PC-3 (cell line): Measurements from ENCODE around the gene GSTO2. TPM values are rescaled to one million over a fixed set of nuclear protein-coding genes. Genes with fewer than 3 reads are reported as not detected.

Source experiments
- ATAC-seq: fragments of 200-7000 bp; cut with Tn5 transposase; 2 replicates; pipeline ENCODE4 v1.9.1; 2020; ENCODE audit warnings: mild to moderate bottlenecking, moderate library complexity
- BruUV-seq: library from RNA; stranded (reverse); fragments of 400-500 nt; replicated peaks from 2 replicates; lab custom pipeline; 2021; lab: Mats Ljungman, UMichigan
- CTCF ChIA-PET: fragments of 300-600 bp; sonication (Branson Sonifier 250); formaldehyde crosslinking; loops from one replicate; lab custom pipeline; 2022; ENCODE audit warnings: antibody characterized with exemption; lab: Charles Lee
- POLR2A ChIA-PET: fragments of 300-600 bp; sonication (Branson Sonifier 250); formaldehyde crosslinking; loops from one replicate; lab custom pipeline; 2022; ENCODE audit warnings: antibody characterized with exemption; ENCODE audit not compliant: unreplicated experiment; lab: Charles Lee
- DNase-seq: peaks from one replicate; pipeline ENCODE4 v3.0.0-alpha.2; 2015
- H2AFZ ChIP-seq: fragments of 300-600 bp; sonication (generic); 2 replicates; pipeline ENCODE4 v1.6.0; 2016; ENCODE audit warnings: antibody characterized with exemption, low read length
- H3F3A ChIP-seq: fragments of 300-600 bp; sonication (generic); one replicate; pipeline ENCODE4 v1.6.0; 2017; ENCODE audit warnings: antibody characterized with exemption, low read length, control low read depth, mild to moderate bottlenecking; ENCODE audit not compliant: unreplicated experiment
- H3K27ac ChIP-seq: fragments of 300-600 bp; sonication (generic); 2 replicates; pipeline ENCODE4 v1.5.1; 2016; ENCODE audit warnings: mild to moderate bottlenecking, low read length
- H3K27me3 ChIP-seq: fragments of 300-600 bp; sonication (generic); 2 replicates; pipeline ENCODE4 v1.6.1; 2016; ENCODE audit warnings: low read length, mixed read lengths
- H3K36me3 ChIP-seq: fragments of 300-600 bp; sonication (generic); 2 replicates; pipeline ENCODE4 v1.6.1; 2016; ENCODE audit warnings: low read depth, mixed run types, low read length, mixed read lengths
- H3K4me1 ChIP-seq: fragments of 300-600 bp; sonication (generic); 2 replicates; pipeline ENCODE4 v1.5.1; 2016; ENCODE audit warnings: low read length; ENCODE audit not compliant: insufficient read depth
- H3K4me2 ChIP-seq: fragments of 300-600 bp; sonication (generic); 2 replicates; pipeline ENCODE4 v1.6.0; 2016; ENCODE audit warnings: low read length
- H3K4me3 ChIP-seq: fragments of 300-600 bp; sonication (generic); 2 replicates; pipeline ENCODE4 v1.5.1; 2016; ENCODE audit warnings: mild to moderate bottlenecking, low read length, mixed read lengths
- H3K79me2 ChIP-seq: fragments of 300-600 bp; sonication (generic); 2 replicates; pipeline ENCODE4 v1.6.1; 2017; ENCODE audit warnings: low read length, mixed read lengths
- H3K9ac ChIP-seq: fragments of 300-600 bp; sonication (generic); 2 replicates; pipeline ENCODE4 v1.6.0; 2016; ENCODE audit warnings: mild to moderate bottlenecking, low read length
- H3K9me2 ChIP-seq: fragments of 300-600 bp; sonication (generic); replicated peaks from 2 replicates; pipeline ENCODE4 v1.6.1; 2016; ENCODE audit warnings: mixed run types, low read length, mixed read lengths
- H3K9me3 ChIP-seq: fragments of 300-600 bp; sonication (generic); 2 replicates; pipeline ENCODE4 v1.6.1; 2016; ENCODE audit warnings: low read length, mixed read lengths
- H4K20me1 ChIP-seq: fragments of 300-600 bp; sonication (generic); 2 replicates; pipeline ENCODE4 v1.6.1; 2016; ENCODE audit warnings: low read length, mixed read lengths
- EZH2 ChIP-seq: fragments of 300-600 bp; sonication (generic); IDR thresholded peaks from one replicate; pipeline ENCODE4 v1.6.1; 2017; ENCODE audit warnings: antibody characterized with exemption, mild to moderate bottlenecking, low read length; ENCODE audit not compliant: unreplicated experiment
- EZH2phosphoT487 ChIP-seq: fragments of 300-600 bp; sonication (generic); IDR thresholded peaks from 2 replicates; pipeline ENCODE4 v1.6.1; 2018; ENCODE audit warnings: mild to moderate bottlenecking, antibody characterized with exemption, low read length, borderline replicate concordance
- intact Hi-C: fragments of 100-400 bp; cut with micrococcal nuclease; formaldehyde crosslinking; loops from 2 replicates; pipeline ENCODE4 v1.9.0; 2023
- total RNA-seq: library from RNA; depleted of rRNA; stranded (reverse); fragments of >200 nt; gene quantifications from 2 replicates; pipeline ENCODE4 v1.2.3, GENCODE V29; 2014
- TF ChIP-seq, protein P1 (sequence below): fragments of 300-600 bp; sonication (generic); conservative IDR thresholded peaks from 2 replicates; pipeline ENCODE4 v1.5.1; 2017; ENCODE audit warnings: antibody characterized with exemption, low read depth, mild to moderate bottlenecking, low read length

Gene GSTO2
- total RNA-seq, 1 experiment from 2014 or later: 13.8 TPM

DNA sequence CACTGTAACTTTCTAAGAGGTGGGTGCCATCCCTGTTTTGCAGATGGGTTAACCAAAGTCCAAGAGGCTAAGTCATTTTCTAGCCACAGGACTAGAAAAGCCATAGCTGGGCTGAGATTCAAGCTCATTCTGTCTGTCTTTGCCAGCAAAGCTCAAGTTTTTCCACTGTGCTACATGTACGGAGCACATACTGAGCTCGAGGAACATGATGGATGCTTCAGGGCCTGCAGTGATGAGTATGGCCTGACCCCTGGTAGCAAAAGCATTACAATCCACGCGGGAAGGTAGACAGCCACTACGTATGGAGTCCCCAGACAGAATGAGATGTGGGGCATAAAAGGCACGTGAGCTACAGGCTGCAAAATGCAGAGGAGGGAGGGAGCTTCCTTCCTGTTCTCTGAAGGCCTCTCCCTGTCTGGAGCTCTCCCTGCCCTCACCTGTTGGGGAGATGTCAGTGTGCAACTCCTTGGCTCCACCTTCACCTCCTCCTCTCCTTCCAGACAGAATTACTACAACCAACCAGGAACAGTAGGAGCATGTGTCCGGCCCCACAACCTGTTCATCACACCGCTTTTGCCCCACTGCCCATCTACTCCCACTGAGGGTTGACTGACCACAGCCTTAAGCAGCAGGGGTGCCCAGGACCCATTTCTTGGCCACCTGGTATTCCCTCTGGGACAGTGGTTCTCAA lies 52.9 kb downstream of the GSTO2 start:
- Histone ChIP-seq H3F3A (no peaks in the 10 kb centered on the region), H3K79me2 (peaks cover 93% of the 10 kb centered on the region), H3K4me2 (no peak overlapping the region), H3K4me1 (peaks cover 16% of the 10 kb centered on the region), H3K36me3 (no peaks in the 10 kb centered on the region), H3K27me3 (no peaks in the 10 kb centered on the region), H3K4me3 (no peak overlapping the region), H2AFZ (no peak overlapping the region), H3K27ac (no peak overlapping the region), H4K20me1 (peaks cover 21% of the 10 kb centered on the region; the same call in 1 of the 2 replicates), H3K9me3 (no peaks in the 10 kb centered on the region), H3K9me2 (no peaks in the 10 kb centered on the region), H3K9ac (no peak overlapping the region)
- TF ChIP-seq EZH2: no peak
- TF ChIP-seq, protein P1, sequence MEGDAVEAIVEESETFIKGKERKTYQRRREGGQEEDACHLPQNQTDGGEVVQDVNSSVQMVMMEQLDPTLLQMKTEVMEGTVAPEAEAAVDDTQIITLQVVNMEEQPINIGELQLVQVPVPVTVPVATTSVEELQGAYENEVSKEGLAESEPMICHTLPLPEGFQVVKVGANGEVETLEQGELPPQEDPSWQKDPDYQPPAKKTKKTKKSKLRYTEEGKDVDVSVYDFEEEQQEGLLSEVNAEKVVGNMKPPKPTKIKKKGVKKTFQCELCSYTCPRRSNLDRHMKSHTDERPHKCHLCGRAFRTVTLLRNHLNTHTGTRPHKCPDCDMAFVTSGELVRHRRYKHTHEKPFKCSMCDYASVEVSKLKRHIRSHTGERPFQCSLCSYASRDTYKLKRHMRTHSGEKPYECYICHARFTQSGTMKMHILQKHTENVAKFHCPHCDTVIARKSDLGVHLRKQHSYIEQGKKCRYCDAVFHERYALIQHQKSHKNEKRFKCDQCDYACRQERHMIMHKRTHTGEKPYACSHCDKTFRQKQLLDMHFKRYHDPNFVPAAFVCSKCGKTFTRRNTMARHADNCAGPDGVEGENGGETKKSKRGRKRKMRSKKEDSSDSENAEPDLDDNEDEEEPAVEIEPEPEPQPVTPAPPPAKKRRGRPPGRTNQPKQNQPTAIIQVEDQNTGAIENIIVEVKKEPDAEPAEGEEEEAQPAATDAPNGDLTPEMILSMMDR: no peak
- no peak for TF ChIP-seq EZH2phosphoT487
- POLR2A ChIA-PET: no interaction called here
- BruUV-seq: no TSS peak
- CTCF ChIA-PET: interaction anchor here (0.8 kb wide), 1 partner anchor 15 kb away, joined by 6 read pairs; no protein-coding TSS in a partner anchor
- intact Hi-C loops: no loop called here
- ATAC-seq: no peak
- no peak for DNase-seq

DNA sequence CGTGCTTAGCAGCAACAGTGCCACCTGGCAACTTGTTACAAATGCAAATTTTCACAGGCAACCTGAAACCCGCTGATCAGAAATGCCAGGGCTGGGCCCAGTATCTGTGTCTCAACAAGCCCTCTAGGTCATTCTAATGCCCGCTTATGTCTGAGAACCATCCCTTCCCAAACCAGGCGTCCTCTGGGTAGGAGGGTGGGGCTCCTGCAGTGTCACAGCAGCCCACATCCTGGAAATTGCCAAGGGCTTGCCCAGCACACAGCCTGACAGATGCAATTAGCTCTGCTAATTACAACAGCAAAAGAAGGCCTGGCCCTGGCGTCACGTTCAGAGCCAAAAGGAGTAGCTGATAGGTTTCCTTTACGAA lies 53.4 kb downstream of the GSTO2 start:
- Histone ChIP-seq H3K9ac (no peak overlapping the region), H3K36me3 (no peaks in the 10 kb centered on the region), H3K4me1 (peaks cover 17% of the 10 kb centered on the region), H3K27ac (no peak overlapping the region), H4K20me1 (peaks cover 19% of the 10 kb centered on the region; the same call in 1 of the 2 replicates), H3K9me3 (no peaks in the 10 kb centered on the region), H3K4me3 (no peak overlapping the region), H3K9me2 (no peaks in the 10 kb centered on the region), H2AFZ (no peak overlapping the region), H3F3A (no peaks in the 10 kb centered on the region), H3K27me3 (no peaks in the 10 kb centered on the region), H3K79me2 (peaks cover 93% of the 10 kb centered on the region), H3K4me2 (no peak overlapping the region)
- CTCF ChIA-PET: no interaction called here
- BruUV-seq: no TSS peak
- intact Hi-C loops: no loop called here
- TF ChIP-seq, protein P1: no peak
- TF ChIP-seq EZH2phosphoT487 (no peak), EZH2 (no peak)
- DNase-seq: no peak
- POLR2A ChIA-PET: no interaction called here
- no peak for ATAC-seq

DNA sequence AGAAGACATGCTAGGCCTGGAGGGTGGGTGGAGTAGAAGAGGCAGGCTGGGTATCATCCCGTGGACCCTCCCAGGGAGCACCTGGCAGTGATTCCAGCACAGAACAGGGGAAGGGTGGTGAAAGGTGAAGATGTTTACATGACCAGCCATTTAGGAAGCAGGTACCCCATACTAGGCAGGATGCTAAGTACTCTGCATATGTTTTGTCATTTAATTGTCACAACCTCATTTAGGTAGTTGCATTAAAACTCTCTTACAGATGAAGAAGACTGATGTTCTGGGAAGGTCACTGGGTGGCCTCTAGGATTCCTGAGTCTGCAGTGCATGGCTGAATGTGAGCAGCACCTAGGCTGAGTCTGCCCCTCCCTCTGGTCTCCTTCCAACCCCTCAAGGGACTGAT lies 54.1 kb downstream of the GSTO2 start:
- Histone ChIP-seq H3K4me2 (no peak overlapping the region), H3K4me1 (peaks cover 17% of the 10 kb centered on the region), H4K20me1 (0 out of 2 replicates have a peak, but pooled peaks cover 13% of the 10 kb centered on the region), H3K9ac (no peak overlapping the region), H3K36me3 (no peaks in the 10 kb centered on the region), H3K9me2 (no peaks in the 10 kb centered on the region), H3K79me2 (peaks cover 95% of the 10 kb centered on the region), H3K27ac (no peak overlapping the region), H2AFZ (no peak overlapping the region), H3K4me3 (no peak overlapping the region), H3K27me3 (no peaks in the 10 kb centered on the region), H3F3A (no peaks in the 10 kb centered on the region), H3K9me3 (no peaks in the 10 kb centered on the region)
- CTCF ChIA-PET: no interaction called here
- no peak for ATAC-seq
- intact Hi-C loops: no loop called here
- POLR2A ChIA-PET: no interaction called here
- TF ChIP-seq, protein P1: no peak
- BruUV-seq: no TSS peak
- no peak for DNase-seq
